HG02973 (cell line): ENCODE results near the gene GMNN.

Experiments
- ATAC-seq: cut with Tn5 transposase; IDR thresholded peaks from one replicate; pipeline ENCODE4 v1.9.1; 2021; ENCODE audit warnings: moderate library complexity; ENCODE audit not compliant: unreplicated experiment

Gene GMNN

DNA sequence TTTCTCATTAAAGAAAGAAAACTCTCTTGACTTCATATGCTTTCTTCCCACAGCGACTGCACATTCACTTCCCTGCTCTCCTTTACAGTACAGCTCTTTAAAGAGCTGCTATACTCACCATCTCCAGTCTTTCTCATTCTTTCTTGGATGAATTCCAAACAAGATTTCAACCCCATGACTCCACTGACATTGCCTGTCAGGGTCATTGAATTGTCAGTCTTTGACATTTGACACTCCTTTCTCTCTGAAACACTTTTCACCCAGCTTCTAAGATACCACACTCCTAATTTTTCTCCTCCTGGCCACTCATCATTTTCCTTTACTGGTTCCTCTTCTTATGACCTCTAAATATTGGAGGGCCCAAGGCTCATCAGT is 24.8 kb downstream of the GMNN start:
- no peak for ATAC-seq

DNA sequence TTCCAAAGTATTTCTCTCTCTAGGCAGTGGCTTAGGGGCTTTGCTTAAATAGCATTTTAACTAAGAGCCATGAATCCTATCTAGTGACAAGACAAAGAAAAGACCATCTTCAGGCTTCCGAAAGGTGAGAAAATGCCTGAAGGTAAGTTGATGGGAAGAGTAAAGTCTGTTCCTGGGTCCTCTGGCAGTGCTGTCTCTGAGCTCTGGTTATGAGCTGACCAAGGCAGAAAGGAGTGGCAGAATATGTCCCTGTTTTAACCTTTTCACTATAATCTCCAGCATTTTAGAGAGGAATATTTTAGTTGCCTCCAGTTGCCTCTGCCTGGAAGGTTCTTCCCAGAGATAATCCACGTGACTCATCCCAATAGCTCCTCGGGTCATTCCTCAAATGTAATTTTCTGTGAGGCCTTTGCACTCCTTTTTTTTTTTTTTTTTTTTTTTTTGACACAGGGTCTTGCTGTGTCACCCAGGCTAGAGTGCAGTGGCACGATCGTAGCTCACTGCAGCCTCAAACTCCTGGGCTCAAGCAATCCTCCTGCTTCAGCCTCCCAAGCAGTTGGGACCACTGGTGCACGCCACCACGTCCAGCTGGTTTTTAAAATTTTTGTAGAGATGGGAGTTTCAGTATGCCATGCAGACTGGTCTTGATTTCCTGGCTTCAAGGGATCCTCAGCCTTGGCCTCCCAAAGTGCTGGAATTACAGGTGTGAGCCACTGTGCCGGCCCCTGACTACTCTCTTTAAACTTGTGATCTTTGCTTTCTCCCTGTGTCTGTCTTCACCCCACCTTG is 27.7 kb downstream of the GMNN start:
- no peak for ATAC-seq

DNA sequence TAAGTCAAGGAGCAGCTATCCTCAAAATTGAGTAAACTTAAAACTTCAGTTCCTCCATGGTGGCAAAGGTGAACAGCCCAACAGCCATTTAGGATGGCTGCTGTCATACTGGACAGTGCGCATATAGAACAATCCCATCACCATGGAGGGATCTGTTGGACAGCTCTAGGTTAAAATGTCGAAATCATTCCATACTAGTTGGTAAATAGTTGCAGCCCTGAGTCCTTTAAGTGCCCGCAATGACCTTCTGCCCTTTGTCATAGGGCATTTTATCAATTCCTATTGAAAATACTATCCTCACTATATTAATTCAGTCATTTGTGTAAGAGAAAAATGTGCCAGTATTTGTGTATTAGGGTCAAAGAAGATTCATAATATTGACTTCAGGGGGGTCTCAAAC is 32.8 kb downstream of the GMNN start:
- ATAC-seq, result no peak

- ATAC-seq, result no peak
Observed at GRCh38 chr6:24809728-24810127, 35.0 kb downstream of the GMNN start.

GRCh38 chr6:24818346-24818745 is 43.6 kb downstream of the GMNN start:
- no peak for ATAC-seq

- no peak for ATAC-seq
Observed at GRCh38 chr6:24821860-24822444, 47.2 kb downstream of the GMNN start.

GRCh38 chr6:24822696-24823095 is 48.0 kb downstream of the GMNN start:
- no peak for ATAC-seq

DNA sequence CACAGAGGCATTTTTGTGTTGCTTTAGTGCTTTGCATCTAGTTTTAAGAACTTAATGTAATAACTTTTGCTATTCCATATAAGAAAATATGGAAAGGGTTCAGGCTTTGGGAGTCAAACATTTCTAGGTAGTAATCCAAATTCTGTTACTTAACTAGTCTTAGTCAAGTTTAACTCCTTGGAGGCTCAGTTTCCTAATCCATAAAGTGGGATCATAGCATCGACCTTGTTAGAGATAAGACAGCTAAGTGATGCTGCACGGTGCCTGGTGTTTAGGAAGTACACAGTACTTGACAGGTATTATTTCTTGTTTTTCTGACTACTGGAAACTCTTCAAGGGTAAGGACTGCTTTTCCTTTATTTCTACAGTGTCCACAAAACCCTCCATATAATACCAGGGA is 48.4 kb downstream of the GMNN start:
- ATAC-seq, result no peak

- no peak for ATAC-seq
Observed at GRCh38 chr6:24824142-24824938, 49.6 kb downstream of the GMNN start.

DNA sequence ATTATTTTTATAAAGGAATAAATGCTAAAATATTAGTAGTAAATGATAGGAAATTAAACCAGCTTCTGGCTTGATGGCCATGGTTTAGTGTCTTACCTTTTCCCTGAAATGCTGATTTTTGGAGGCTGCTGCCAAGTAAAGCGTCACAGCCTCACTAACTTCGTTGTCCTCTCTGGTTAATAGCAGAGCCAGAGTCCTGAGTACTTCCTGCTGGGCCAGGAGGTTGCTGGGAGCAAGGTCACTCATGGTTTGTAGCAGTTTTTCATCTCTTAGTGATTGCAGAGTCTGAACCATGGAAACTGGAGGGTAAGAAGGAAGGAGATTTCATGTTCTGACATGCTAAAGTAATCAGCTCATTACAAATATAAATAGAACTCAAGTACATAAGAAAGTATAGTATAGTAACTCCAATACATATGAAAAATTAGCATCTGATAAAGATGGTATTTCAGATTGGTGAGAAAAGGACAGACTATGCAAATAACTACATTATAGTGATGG is 50.4 kb downstream of the GMNN start:
- no peak for ATAC-seq

- ATAC-seq, result no peak
Observed at GRCh38 chr6:24827162-24827561, 52.4 kb downstream of the GMNN start.

GRCh38 chr6:24827970-24828369 is 53.2 kb downstream of the GMNN start:
- ATAC-seq, result no peak

DNA sequence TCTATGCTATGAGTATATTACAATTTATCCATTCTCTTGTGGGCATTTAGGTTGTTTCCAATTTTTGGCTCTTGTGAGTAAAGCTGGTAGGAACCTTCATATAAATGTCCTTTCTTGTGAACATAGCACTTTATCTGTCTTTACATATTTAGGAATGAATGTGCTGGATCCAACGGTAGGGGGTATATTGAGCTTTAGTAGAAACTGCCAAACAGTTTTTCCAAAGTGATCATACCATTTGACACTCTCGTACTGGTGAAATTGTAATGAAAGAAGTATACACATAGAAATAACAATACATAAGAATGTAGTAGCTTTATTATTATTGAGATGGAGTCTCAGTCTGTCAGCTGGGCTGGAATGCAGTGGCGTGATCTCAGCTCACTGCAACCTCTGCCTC is 54.9 kb downstream of the GMNN start:
- ATAC-seq, result no peak

DNA sequence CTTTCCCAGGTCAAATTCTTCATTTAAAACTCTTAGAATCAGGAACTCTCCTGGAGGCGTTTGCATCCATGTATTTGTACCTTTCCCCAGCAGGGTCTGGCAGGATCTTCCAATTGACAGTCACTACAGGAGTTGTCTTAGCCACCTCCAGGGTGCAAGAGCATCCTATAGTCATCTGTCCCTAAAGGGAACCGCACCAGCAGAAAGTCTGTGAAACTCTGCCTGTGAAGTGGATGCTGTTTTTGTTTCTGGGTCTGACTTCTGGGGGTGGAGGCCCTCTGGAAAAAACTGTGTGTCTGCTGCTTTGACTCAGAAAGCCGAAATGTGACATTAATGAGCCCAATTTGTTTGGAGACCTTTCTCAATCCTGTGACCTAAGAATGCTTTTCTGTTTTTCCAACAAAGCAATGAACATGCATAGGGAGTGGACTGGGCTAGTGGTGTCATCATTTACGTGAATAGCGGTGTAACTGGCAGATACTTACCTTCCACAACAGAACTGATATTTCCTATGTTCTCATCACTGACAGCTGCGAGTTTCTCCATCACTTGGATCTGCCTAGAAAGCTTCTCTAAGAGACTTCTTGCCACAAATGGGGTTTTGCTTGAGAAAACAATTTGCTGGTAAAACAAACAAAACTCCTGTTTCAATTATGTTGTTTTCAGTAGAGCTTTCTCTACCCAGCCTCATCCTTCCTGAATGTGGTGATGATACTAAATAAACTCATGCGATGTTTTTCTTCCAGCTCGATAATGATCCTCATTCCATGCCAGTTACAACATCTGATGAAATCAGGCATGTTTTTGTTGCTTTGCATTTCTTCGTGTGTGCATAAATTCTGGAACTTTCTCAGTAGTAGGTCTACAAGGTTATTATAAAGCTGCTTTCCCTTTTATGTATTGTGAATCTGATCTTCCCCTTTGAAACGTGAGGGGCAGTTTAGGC is 57.3 kb downstream of the GMNN start:
- ATAC-seq, result no peak

DNA sequence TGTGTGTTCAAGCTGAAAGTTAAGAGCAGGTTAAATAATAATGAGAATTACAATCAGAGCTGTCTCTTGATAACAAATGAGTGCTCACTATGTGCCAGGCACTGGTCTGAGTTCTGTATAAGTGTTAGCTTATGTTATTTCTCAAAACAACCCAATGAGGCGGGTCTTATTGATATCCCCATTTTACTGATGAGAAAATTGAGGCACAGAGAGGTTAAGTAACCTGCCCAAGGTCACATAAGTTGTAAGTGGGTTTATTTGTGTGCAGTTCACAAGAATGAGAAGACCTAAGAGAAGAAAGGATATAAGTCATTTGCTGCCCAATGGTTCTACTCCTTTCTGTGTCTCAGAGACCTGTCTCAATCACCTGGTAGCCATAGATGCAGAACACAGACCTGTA is 58.1 kb downstream of the GMNN start:
- no peak for ATAC-seq

DNA sequence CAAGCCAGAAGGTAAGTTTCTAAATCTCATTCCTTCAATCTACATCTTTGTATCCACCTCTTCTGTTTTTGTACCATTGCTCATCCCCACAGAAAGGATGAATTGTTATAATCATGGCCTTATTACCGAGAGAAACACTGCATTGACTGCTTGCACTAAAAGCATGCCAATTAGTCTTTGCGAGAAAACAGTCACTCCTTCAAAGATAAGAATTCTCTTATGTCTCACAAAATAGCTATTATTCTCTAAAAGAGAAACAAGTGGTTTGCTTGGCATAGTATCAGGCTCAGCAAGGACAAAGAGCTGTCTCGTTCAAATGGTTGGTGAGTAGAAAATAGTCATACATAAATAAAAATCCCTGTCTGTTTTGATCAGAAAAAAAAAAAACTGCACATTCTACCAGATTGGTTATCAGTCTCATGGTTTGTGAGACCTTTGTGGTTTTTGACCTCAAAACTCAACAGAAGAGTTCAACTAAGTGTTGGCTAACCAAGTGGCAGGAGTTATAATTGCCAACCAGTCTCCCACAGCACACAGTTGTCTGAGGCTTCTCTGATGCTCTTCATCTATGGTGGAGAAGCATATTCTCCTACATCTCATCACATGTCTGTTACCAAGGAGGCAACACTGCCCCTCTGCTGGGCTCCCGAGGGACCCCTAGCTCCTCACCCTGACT is 59.1 kb downstream of the GMNN start:
- ATAC-seq, result no peak
